T-helper 2 cell treated with Interferon-gamma antibody and Interleukin-4, amounts not matched to agents 5 μg/mL and 100 μg/mL, for 36 hours (primary cell): ENCODE measurements around the gene NRP1.
"Not testable (repeated sequence)": the region's sequence is repeated elsewhere in the genome, so short reads cannot be mapped to it uniquely, and the experiment has no call there.

Experiments used
- DNase-seq: peaks from one replicate; pipeline ENCODE4 v3.0.0; 2021; ENCODE audit warnings: low spot score
- H3K27ac Mint-ChIP-seq: one replicate; pipeline ENCODE4 v1.8.0; 2021; ENCODE audit warnings: mild to moderate bottlenecking, mixed read lengths
- H3K27me3 Mint-ChIP-seq: one replicate; pipeline ENCODE4 v1.8.0; 2021; ENCODE audit warnings: low read depth, mixed read lengths
- H3K36me3 Mint-ChIP-seq: one replicate; pipeline ENCODE4 v1.8.0; 2021; ENCODE audit warnings: low read depth, mixed read lengths
- H3K4me1 Mint-ChIP-seq: one replicate; pipeline ENCODE4 v1.8.0; 2021; ENCODE audit warnings: low read depth, mixed read lengths
- H3K4me3 Mint-ChIP-seq: one replicate; pipeline ENCODE4 v1.8.0; 2022; ENCODE audit warnings: mild to moderate bottlenecking, moderate library complexity, mixed read lengths
- H3K9me3 Mint-ChIP-seq: one replicate; pipeline ENCODE4 v1.8.0; 2021; ENCODE audit warnings: mixed read lengths

The NRP1 gene

DNA sequence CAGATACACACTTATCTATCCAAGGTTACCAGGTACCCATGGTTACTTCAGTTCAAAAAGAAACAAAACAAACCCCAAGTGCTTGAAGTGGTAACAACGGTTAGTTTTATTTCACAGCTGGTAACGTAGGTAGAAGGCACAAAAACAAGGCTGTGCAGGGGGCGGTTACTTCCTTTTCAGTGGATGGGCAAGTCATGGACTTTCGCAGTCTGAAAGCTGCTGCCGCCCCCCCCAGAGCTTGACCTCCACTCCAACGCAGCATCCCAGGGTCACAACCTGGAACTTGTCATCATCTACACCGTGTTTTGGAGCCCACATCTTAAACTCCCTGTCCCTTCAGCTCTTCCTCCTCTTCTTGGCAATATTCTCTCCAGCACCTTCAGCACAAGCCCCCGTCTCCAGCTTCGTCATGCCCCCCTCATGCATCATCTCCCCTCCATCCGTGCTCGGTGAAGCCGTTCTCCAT, 195.3 kb downstream of the NRP1 start:
- no peaks in the 10 kb centered on the region for H3K36me3 Mint-ChIP-seq
- H3K27ac Mint-ChIP-seq = peak overlapping the region; percentile 98
- peak overlapping the region; percentile 75 for H3K4me3 Mint-ChIP-seq
- peak; percentile 74 for DNase-seq
- H3K9me3 Mint-ChIP-seq = no peaks in the 10 kb centered on the region
- peaks cover 65% of the 10 kb centered on the region for H3K4me1 Mint-ChIP-seq
- H3K27me3 Mint-ChIP-seq = no peaks in the 10 kb centered on the region

DNA sequence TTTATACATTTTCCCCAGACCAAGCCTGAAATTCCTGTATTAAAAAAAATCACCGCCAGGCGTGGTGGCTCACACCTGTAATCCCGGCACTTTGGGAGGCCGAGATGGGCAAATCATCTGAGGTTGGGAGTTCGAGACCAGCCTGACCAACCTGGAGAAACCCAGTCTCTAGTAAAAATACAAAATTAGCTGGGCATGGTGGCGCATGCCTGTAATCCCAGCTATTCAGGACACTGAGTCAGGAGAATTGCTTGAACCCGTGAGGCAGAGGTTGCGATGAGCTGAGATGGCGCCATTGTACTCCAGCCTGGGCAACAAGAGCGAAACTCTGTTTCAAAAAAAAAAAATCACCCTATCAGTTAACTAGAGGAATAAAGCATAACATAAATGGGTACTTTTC, 195.8 kb downstream of the NRP1 start:
- H3K4me3 Mint-ChIP-seq, DNase-seq, H3K27me3 Mint-ChIP-seq, H3K9me3 Mint-ChIP-seq, H3K36me3 Mint-ChIP-seq: not testable (repeated sequence)
- peak overlapping the region; percentile 98 for H3K27ac Mint-ChIP-seq
- peaks cover 69% of the 10 kb centered on the region for H3K4me1 Mint-ChIP-seq

DNA sequence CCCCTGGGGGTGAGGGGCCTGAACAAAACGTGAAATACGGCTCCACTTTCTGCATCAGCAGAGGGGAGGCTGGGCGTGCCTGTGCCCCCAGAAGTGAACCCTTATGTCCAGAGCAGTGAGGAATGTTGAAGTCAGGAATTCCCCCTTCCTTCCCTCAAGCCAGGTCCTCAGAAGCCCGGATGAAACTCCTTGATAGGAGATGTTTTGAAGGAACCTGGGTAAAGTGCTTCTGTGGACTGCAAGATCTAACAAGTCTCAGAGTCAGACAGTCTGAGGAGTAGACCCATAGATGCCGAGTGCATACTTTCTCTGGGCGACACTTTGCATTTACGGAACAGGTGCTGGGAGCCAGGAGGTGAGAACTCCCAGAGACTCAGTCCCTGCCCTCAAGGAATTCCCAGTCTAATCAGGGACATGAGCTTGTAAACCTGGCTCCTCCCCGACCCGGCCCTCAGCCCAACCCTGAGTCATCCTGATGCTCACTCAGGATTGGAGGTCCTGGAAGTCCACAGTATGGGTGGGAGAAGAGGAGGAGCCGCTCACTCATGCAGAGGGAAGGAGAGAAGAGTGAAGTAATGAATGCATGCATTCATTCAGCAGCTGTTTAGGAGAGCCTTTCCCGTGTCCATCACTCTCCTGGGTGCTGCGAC, 197.0 kb downstream of the NRP1 start:
- no peak overlapping the region for H3K4me3 Mint-ChIP-seq
- H3K27ac Mint-ChIP-seq = peak overlapping the region; percentile 98

DNA sequence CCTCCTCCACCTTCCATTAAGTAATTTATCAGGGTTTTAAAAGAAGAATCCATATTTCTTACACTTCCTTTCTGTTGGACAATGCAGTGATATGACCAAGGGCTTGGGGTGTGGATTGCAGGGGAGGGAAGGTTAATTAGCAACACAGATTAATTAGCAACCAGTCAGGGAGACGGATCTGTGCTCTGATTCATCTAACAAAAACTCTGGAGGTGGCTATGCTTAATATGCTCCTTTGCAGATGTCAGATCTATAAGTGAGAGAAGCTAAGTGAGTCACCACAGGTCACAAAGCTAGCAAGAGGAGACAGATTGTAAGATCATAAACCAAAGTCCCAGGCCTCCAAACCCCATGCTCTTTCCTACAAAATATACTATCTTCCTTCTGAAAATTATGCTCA, 197.7 kb downstream of the NRP1 start:
- Mint-ChIP-seq H3K27me3 (no peaks in the 10 kb centered on the region), H3K9me3 (no peaks in the 10 kb centered on the region), H3K27ac (peak overlapping the region; percentile 58), H3K4me1 (peaks cover 69% of the 10 kb centered on the region), H3K36me3 (no peaks in the 10 kb centered on the region), H3K4me3 (no peak overlapping the region)
- peak; percentile 50 for DNase-seq

More for the DNA sequence above, 197.0 kb downstream of the NRP1 start:
- no peaks in the 10 kb centered on the region for H3K9me3 Mint-ChIP-seq
- DNase-seq = no peak
- H3K27me3 Mint-ChIP-seq = no peaks in the 10 kb centered on the region
- H3K36me3 Mint-ChIP-seq = no peaks in the 10 kb centered on the region
- H3K4me1 Mint-ChIP-seq = peaks cover 68% of the 10 kb centered on the region

DNA sequence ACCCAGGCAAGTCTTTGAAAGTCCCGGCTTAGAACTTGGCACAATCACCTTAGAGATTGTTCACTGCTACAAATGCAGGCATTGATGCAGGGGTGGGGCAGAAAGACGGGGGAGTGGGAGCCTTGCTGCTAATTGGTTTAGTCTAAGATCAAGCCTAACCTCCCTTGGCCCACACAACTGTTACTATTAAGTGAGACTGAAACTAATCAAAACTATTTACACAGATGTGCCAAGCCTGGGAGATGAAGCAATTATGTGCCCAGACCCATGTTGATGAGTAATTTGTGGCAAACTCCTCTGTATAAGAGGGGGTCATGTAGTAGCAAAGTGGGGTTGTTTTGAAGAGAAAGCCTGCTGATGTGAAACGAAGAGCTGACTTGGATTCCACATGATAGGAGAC, 198.2 kb downstream of the NRP1 start:
- H3K4me1 Mint-ChIP-seq = peaks cover 69% of the 10 kb centered on the region
- H3K9me3 Mint-ChIP-seq = no peaks in the 10 kb centered on the region
- peak overlapping the region; percentile 58 for H3K27ac Mint-ChIP-seq
- no peaks in the 10 kb centered on the region for H3K36me3 Mint-ChIP-seq
- no peak for DNase-seq
- no peak overlapping the region for H3K4me3 Mint-ChIP-seq
- no peaks in the 10 kb centered on the region for H3K27me3 Mint-ChIP-seq

DNA sequence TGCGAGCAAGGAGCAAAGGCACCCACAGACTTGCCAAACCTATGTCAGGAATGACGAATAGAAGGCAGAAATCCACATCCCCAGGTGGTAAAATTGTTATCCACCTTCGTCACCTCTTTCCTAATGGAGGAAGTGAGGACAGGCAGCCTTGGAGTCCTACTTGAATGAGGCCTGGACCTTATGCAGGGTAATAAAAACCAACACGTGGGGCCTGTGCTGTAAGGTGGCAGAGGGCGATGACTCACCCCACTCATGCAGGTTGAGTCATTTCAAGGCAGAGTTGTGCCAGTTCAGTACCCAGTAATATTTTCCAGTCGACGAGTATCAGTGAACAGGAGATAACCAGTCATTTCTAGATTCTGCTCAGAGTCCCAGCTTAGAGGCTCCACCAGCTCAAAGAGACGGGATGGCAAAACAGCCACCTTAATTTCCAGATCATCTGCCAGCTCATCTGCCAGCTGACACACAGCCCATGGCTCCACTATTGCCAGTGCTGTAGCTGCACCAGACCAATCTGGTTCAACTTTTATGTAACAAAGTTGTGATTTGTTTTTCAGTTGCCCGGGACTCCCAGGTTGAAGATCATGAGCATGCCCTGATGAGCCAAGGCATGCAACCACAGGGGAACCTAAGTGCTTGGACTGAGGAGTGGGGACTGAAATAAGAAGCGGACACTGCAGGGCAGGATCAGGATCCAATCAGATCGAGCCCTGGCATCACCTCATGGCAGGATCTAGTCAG, 200.3 kb downstream of the NRP1 start:
- Mint-ChIP-seq H3K36me3 (no peaks in the 10 kb centered on the region), H3K27me3 (no peaks in the 10 kb centered on the region), H3K9me3 (no peaks in the 10 kb centered on the region), H3K27ac (peak overlapping the region; percentile 74), H3K4me1 (peaks cover 56% of the 10 kb centered on the region), H3K4me3 (no peak overlapping the region)
- peak; percentile 85 for DNase-seq

DNA sequence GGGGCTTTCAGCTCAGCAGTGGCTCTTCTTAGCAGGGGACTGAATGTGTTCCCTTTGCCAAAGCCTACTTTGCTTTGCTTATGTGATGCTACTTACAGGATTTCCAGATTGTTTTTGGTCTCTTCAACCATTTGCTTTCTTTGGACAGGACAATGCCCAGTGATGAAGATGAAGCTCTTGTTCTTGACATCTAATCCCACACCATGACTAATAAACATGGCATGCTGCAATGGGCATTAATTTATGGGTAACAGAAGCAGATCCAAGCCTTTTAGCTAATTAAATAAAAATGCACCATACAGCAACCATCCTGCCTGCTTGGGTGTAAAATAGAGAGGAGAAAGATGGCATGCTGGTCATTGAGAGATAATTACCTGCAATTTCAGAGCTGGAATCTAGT, 200.9 kb downstream of the NRP1 start:
- H3K27me3 Mint-ChIP-seq = no peaks in the 10 kb centered on the region
- peaks cover 4% of the 10 kb centered on the region for H3K9me3 Mint-ChIP-seq
- H3K4me1 Mint-ChIP-seq = peaks cover 56% of the 10 kb centered on the region
- no peak for DNase-seq
- H3K36me3 Mint-ChIP-seq = peaks cover 1% of the 10 kb centered on the region
- no peak overlapping the region for H3K4me3 Mint-ChIP-seq
- peak overlapping the region; percentile 74 for H3K27ac Mint-ChIP-seq

DNA sequence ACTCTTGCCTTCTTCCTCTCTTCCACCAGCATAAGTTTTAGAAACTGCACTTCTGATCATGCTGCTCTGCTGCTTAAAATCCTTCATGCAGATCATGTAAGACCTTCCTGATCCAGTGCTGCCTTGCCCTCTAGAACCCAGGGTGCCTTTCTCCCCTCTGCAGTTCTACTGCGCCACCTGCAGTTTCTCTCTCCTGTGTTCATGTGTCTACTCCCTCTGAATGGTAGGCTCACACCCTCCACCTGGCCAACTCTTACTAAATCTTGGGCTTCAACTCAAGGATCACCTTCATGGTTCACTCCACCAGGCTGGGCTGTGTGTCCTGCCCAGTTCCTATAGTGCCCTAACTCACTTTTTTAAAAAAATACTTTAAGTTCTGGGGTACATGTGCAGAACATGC, 201.8 kb downstream of the NRP1 start:
- no peak for DNase-seq
- Mint-ChIP-seq H3K27me3 (no peaks in the 10 kb centered on the region), H3K9me3 (peaks cover 4% of the 10 kb centered on the region), H3K36me3 (peaks cover 1% of the 10 kb centered on the region), H3K27ac (no peak overlapping the region), H3K4me3 (no peak overlapping the region), H3K4me1 (peaks cover 49% of the 10 kb centered on the region)

DNA sequence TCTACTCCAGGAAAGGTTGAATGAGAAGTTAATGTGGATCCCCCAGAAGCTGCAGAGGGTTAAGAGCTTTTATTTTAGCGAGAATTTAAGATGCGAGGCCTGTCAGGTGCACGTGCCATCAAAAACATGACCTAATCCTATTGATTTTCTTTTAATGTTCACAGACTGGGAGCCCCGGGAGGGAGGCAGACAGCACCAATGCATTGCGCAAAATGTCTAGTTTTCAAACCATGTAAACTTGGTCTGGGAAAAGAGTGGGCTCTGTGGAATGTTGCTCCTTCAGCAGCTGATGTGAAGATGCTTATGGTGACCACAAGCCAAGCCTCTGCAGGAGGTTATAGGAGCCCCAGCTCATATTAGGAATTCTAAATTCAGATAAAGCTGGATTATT, 204.5 kb downstream of the NRP1 start:
- H3K4me1 Mint-ChIP-seq = peaks cover 58% of the 10 kb centered on the region
- peaks cover 1% of the 10 kb centered on the region for H3K36me3 Mint-ChIP-seq
- no peak overlapping the region for H3K4me3 Mint-ChIP-seq
- no peaks in the 10 kb centered on the region for H3K27me3 Mint-ChIP-seq
- H3K9me3 Mint-ChIP-seq = peaks cover 4% of the 10 kb centered on the region
- no peak overlapping the region for H3K27ac Mint-ChIP-seq
- DNase-seq = no peak

DNA sequence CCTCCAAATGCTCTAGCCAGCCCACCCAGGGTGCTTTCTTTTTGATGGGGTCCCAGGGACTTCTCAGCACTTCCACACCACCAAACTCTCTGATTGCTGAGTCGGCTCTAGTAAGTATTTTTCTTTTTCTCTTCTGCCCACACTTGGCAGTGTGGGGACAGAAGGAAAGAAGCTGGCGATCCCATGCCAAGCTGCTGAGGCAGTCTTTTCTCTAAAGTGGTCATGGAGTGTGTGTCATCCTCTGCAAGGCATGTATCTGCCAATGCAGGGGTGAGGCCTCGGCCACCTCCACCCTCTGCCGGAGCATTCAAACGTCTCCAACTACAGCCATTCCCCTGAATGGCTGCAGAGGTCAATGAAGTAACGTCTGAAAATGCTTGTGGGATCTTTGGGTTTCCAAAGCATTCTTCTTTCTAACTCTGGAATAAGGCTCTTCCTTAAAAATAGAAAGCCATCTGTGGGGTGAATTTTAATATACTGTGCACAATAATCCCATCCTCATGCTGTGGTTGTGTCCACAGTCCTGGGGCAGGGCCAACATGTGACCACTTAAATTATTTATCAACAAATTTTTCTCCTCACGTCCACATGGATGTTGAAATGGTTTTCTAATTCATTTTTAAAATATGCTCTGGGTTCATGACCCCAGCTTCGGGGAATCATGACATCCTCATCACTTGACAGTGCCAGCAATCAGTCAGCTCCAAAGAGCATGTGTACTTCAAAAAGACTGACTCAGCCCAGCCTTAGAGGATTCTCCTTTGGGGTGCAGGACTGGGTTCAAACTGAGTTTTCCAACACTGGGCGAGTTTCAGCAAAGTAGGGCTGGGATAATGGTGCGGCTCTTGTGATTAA, 205.1 kb downstream of the NRP1 start:
- Mint-ChIP-seq H3K27me3 (no peaks in the 10 kb centered on the region), H3K36me3 (peaks cover 1% of the 10 kb centered on the region), H3K9me3 (peaks cover 4% of the 10 kb centered on the region), H3K27ac (peak overlapping the region; percentile 8), H3K4me1 (peaks cover 53% of the 10 kb centered on the region), H3K4me3 (no peak overlapping the region)
- no peak for DNase-seq

DNA sequence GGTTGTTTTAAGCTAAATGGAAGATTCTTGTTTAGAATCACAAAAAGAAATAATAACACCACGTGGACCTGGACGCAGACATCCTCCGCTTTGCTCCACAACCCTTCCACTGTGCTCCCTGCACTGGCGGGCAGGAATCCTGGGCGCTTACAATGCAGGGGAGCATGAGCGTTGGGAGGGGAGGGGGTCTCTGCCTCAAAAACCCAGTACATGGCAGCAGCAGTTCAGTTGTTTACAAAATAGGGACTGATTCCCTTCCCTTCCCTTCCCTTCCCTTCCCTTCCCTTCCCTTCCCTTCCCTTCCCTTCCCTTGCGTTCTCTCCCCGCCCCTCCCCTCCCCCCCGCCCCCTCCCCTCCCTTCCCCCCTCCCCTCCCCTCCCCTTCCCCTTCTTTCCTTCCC, 206.8 kb downstream of the NRP1 start:
- DNase-seq = no peak
- no peaks in the 10 kb centered on the region for H3K27me3 Mint-ChIP-seq
- H3K4me3 Mint-ChIP-seq = no peak overlapping the region
- peaks cover 1% of the 10 kb centered on the region for H3K36me3 Mint-ChIP-seq
- peaks cover 39% of the 10 kb centered on the region for H3K4me1 Mint-ChIP-seq
- H3K9me3 Mint-ChIP-seq = peaks cover 4% of the 10 kb centered on the region
- H3K27ac Mint-ChIP-seq = peak overlapping the region; percentile 35
